A549 (cell line): ENCODE results near the gene SLC39A2.

ENCODE experiments used
- CHD2 ChIP-seq: fragments of 150-350 bp; IDR thresholded peaks from 2 replicates; pipeline ENCODE4 v1.6.1; 2014; ENCODE audit warnings: low read length; ENCODE audit not compliant: partially characterized antibody
- CTCF ChIP-seq: fragments of >200 bp; sonication (Bioruptor Twin); formaldehyde crosslinking; IDR thresholded peaks from 3 replicates; pipeline ENCODE4 v1.5.1; 2016
- EP300 ChIP-seq, 2 experiments: fragments of >200 bp; sonication (Bioruptor Twin); formaldehyde crosslinking; IDR thresholded peaks; 2 replicates in 1 of 2; 3 replicates in 1 of 2; pipeline ENCODE4 v1.6.1; 2016 to 2017
- HMGXB4 ChIP-seq: fragments of 250-450 bp; sonication (Bioruptor Pico); IDR thresholded peaks from 2 replicates; pipeline ENCODE4 v1.5.0; 2021; ENCODE audit warnings: mild to moderate bottlenecking, moderate library complexity, borderline replicate concordance
- PBX3 ChIP-seq: IDR thresholded peaks from 2 replicates; pipeline ENCODE4 v1.6.1; 2012
- POLR2A ChIP-seq: IDR thresholded peaks from 2 replicates; pipeline ENCODE4 v1.6.1; 2012; ENCODE audit warnings: mild to moderate bottlenecking, low read length
- TF ChIP-seq, protein P1 (sequence below): fragments of >200 bp; sonication (Bioruptor Twin); formaldehyde crosslinking; IDR thresholded peaks from 3 replicates; pipeline ENCODE4 v1.6.1; 2016
- TF ChIP-seq, protein P2 (sequence below): fragments of 200-600 bp; sonication (generic); IDR thresholded peaks from 2 replicates; pipeline ENCODE4 v1.6.1; 2016; ENCODE audit warnings: antibody characterized with exemption, mild to moderate bottlenecking, moderate library complexity

DNA sequence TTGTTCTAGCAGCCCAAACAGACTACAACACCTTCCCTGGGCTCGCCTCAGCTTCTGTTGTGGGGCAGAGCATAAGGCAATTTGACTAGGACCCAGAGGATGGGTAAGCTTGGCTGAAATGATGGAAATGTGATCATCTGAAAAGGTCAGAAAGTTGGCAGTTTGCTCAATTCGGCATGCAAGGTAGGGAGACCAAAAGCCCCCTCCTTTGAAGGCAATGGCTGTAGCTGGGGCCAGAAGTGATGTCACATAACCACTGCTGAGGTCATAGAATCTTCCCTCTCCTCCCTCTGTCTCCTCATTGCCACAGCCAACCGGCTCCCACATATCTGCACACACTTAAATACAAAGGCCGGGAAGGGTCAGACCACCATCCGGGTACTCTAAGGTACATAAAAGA is 30.8 kb downstream of the SLC39A2 start, which contains the start of gene TPPP2:
- no peak for TF ChIP-seq HMGXB4
- no peak for TF ChIP-seq POLR2A
- no peak for TF ChIP-seq CTCF
- no peak for TF ChIP-seq CHD2
- TF ChIP-seq, protein P1, sequence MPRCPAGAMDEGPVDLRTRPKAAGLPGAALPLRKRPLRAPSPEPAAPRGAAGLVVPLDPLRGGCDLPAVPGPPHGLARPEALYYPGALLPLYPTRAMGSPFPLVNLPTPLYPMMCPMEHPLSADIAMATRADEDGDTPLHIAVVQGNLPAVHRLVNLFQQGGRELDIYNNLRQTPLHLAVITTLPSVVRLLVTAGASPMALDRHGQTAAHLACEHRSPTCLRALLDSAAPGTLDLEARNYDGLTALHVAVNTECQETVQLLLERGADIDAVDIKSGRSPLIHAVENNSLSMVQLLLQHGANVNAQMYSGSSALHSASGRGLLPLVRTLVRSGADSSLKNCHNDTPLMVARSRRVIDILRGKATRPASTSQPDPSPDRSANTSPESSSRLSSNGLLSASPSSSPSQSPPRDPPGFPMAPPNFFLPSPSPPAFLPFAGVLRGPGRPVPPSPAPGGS, result no peak
- no peak for TF ChIP-seq EP300 (IDR thresholded peaks at IDR 0.05)
- TF ChIP-seq, protein P2, sequence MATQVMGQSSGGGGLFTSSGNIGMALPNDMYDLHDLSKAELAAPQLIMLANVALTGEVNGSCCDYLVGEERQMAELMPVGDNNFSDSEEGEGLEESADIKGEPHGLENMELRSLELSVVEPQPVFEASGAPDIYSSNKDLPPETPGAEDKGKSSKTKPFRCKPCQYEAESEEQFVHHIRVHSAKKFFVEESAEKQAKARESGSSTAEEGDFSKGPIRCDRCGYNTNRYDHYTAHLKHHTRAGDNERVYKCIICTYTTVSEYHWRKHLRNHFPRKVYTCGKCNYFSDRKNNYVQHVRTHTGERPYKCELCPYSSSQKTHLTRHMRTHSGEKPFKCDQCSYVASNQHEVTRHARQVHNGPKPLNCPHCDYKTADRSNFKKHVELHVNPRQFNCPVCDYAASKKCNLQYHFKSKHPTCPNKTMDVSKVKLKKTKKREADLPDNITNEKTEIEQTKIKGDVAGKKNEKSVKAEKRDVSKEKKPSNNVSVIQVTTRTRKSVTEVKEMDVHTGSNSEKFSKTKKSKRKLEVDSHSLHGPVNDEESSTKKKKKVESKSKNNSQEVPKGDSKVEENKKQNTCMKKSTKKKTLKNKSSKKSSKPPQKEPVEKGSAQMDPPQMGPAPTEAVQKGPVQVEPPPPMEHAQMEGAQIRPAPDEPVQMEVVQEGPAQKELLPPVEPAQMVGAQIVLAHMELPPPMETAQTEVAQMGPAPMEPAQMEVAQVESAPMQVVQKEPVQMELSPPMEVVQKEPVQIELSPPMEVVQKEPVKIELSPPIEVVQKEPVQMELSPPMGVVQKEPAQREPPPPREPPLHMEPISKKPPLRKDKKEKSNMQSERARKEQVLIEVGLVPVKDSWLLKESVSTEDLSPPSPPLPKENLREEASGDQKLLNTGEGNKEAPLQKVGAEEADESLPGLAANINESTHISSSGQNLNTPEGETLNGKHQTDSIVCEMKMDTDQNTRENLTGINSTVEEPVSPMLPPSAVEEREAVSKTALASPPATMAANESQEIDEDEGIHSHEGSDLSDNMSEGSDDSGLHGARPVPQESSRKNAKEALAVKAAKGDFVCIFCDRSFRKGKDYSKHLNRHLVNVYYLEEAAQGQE, result no peak
- TF ChIP-seq PBX3, result no peak
